Endothelial cell of umbilical vein (primary cell): Measurements from ENCODE around the gene HBM. TPM values are rescaled to one million over a fixed set of nuclear protein-coding genes. Genes with fewer than 3 reads are reported as not detected.

Source experiments
- BruUV-seq: library from RNA; stranded (reverse); fragments of 400-500 nt; replicated peaks from 2 replicates; lab custom pipeline; 2021; lab: Mats Ljungman, UMichigan
- CTCF ChIA-PET: fragments of 300-600, 350-600 bp; sonication (Branson Sonifier 250); formaldehyde crosslinking; loops from one replicate; lab custom pipeline; 2021; ENCODE audit warnings: antibody characterized with exemption, inconsistent platforms; lab: Charles Lee
- POLR2A ChIA-PET: fragments of 300-600, 350-600 bp; sonication (Branson Sonifier 250); formaldehyde crosslinking; loops from one replicate; lab custom pipeline; 2021; ENCODE audit warnings: antibody characterized with exemption, inconsistent platforms; lab: Charles Lee
- DNase-seq: peaks from one replicate; pipeline ENCODE4 v3.0.0-alpha.2; 2011; ENCODE audit warnings: low read depth, low spot score
- FAIRE-seq: peaks from 2 replicates; lab custom pipeline; 2011; peaks lifted over from hg19 to GRCh38; lab: Jason Lieb, UNC
- H2AFZ ChIP-seq: 2 replicates; pipeline ENCODE4 v1.6.0; 2012; ENCODE audit warnings: low read depth, low read length, control low read depth, inconsistent platforms
- H3K27ac ChIP-seq: 2 replicates; pipeline ENCODE4 v1.5.1; 2011; ENCODE audit warnings: low read depth, mild to moderate bottlenecking, control low read depth, low read length, moderate library complexity; ENCODE audit not compliant: insufficient read depth
- H3K27me3 ChIP-seq, 2 experiments: 2 replicates each; pipeline versions ENCODE4 v1.6.0 to v1.6.1; 2011; ENCODE audit warnings: low read length in 2 of 2, mixed read lengths in 1 of 2; ENCODE audit not compliant: control insufficient read depth in 2 of 2, insufficient read depth in 2 of 2
- H3K36me3 ChIP-seq, 2 experiments: 2 replicates in 1 of 2; 3 replicates in 1 of 2; pipeline ENCODE4 v1.5.1; 2011; ENCODE audit warnings: low read length in 2 of 2, mild to moderate bottlenecking in 1 of 2, moderate library complexity in 1 of 2; ENCODE audit not compliant: control insufficient read depth in 2 of 2, insufficient read depth in 2 of 2; ENCODE audit errors: extremely low read depth in 1 of 2
- H3K4me1 ChIP-seq: 3 replicates; pipeline ENCODE4 v1.5.1; 2011; ENCODE audit warnings: mild to moderate bottlenecking, low read length; ENCODE audit not compliant: control insufficient read depth, insufficient read depth; ENCODE audit errors: extremely low read depth
- H3K4me2 ChIP-seq: 2 replicates; pipeline ENCODE4 v1.6.1; 2011; ENCODE audit warnings: low read length, control low read depth, mixed read lengths; ENCODE audit not compliant: insufficient read depth
- H3K4me3 ChIP-seq, 3 experiments: fragments of 200-600 bp in 1 of 3; sonication (generic), shearing (Covaris generic) in 1 of 3; replicated peaks in 1 of 3; 2 replicates each; pipeline ENCODE4 v1.5.1; 2011 to 2016; ENCODE audit warnings: control low read depth in 3 of 3, low read length in 3 of 3, mild to moderate bottlenecking in 2 of 3, inconsistent platforms in 1 of 3, low read depth in 1 of 3, moderate library complexity in 1 of 3; ENCODE audit not compliant: insufficient read depth in 1 of 3
- H3K79me2 ChIP-seq: 2 replicates; pipeline ENCODE4 v1.6.0; 2012; ENCODE audit warnings: low read length, inconsistent platforms; ENCODE audit not compliant: control insufficient read depth, insufficient read depth
- H3K9ac ChIP-seq: replicated peaks from 2 replicates; pipeline ENCODE3; 2011; ENCODE audit warnings: low read length, control low read depth; ENCODE audit not compliant: insufficient read depth; ENCODE audit errors: extremely low read depth
- H3K9me1 ChIP-seq: replicated peaks from 3 replicates; pipeline ENCODE4 v1.6.0; 2011; ENCODE audit warnings: mild to moderate bottlenecking, low read length; ENCODE audit not compliant: control insufficient read depth, insufficient read depth; ENCODE audit errors: extremely low read depth
- H3K9me3 ChIP-seq: replicated peaks from 2 replicates; pipeline ENCODE4 v1.5.1; 2012; ENCODE audit warnings: low read length, inconsistent platforms; ENCODE audit not compliant: control insufficient read depth, insufficient read depth
- H4K20me1 ChIP-seq: replicated peaks from 2 replicates; pipeline ENCODE3; 2011; ENCODE audit warnings: mild to moderate bottlenecking, low read length; ENCODE audit not compliant: control insufficient read depth, insufficient read depth; ENCODE audit errors: extremely low read depth
- EZH2 ChIP-seq: IDR thresholded peaks from 2 replicates; pipeline ENCODE4 v1.6.1; 2012; ENCODE audit warnings: borderline replicate concordance, low read depth, mild to moderate bottlenecking, moderate library complexity, low read length, inconsistent platforms; ENCODE audit not compliant: severe bottlenecking
- FOS ChIP-seq: IDR thresholded peaks from 2 replicates; pipeline ENCODE4 v1.6.1; 2011; ENCODE audit warnings: mild to moderate bottlenecking, low read length, moderate library complexity, borderline replicate concordance; ENCODE audit not compliant: insufficient read depth
- GATA2 ChIP-seq: IDR thresholded peaks from 2 replicates; pipeline ENCODE4 v1.7.0; 2011; ENCODE audit warnings: low read depth, mild to moderate bottlenecking, moderate library complexity, mixed read lengths, low read length; ENCODE audit not compliant: insufficient read length, insufficient read depth
- JUN ChIP-seq: IDR thresholded peaks from 2 replicates; pipeline ENCODE4 v1.6.1; 2011; ENCODE audit warnings: borderline replicate concordance, low read depth; ENCODE audit not compliant: insufficient read length, insufficient read depth
- MAX ChIP-seq: IDR thresholded peaks from 2 replicates; pipeline ENCODE4 v1.6.1; 2011; ENCODE audit not compliant: insufficient read depth, insufficient read length
- MYC ChIP-seq: IDR thresholded peaks from one replicate; pipeline ENCODE4 v1.6.1; 2011; ENCODE audit warnings: mild to moderate bottlenecking, low read depth, low read length
- POLR2A ChIP-seq: IDR thresholded peaks from 2 replicates; pipeline ENCODE4 v1.6.1; 2012; ENCODE audit warnings: low read depth, mild to moderate bottlenecking, control low read depth, low read length
- POLR2AphosphoS5 ChIP-seq: IDR thresholded peaks from 2 replicates; pipeline ENCODE4 v1.6.1; 2012; ENCODE audit warnings: low read depth, mild to moderate bottlenecking, control low read depth, low read length, moderate library complexity; ENCODE audit not compliant: insufficient read depth
- dilution Hi-C: fragments of 300-500 bp; cut with MboI; formaldehyde crosslinking; loops from one replicate; pipeline ENCODE4 v1.15.0; 2019; ENCODE audit warnings: low sequenced_read_pairs; ENCODE audit not compliant: extremely low pct_ligation_motif_present
- intact Hi-C: fragments of 100-400 bp; cut with micrococcal nuclease; formaldehyde crosslinking; loops from one replicate; pipeline ENCODE4 v1.10.0; 2022
- polyA plus RNA-seq, 4 experiments: library from polyadenylated mRNA; depleted of rRNA in 3 of 4; stranded (reverse) in 3 of 4; unstranded in 1 of 4; fragments of >200 nt; gene quantifications; 2 replicates each; pipeline versions ENCODE4 v1.2.1 to v1.2.3, GENCODE V29; 2011 to 2012; ENCODE audit warnings: missing spikeins in 1 of 4
- total RNA-seq: library from RNA; stranded (reverse); gene quantifications from 2 replicates; pipeline ENCODE4 v1.2.3, GENCODE V29; 2021
- TF ChIP-seq, protein P1 (sequence below), 2 donors: IDR thresholded peaks; 1 replicate in 1 of 2; 2 replicates in 1 of 2; pipeline ENCODE4 v1.5.1; 2011; ENCODE audit warnings: low read length in 2 of 2, mild to moderate bottlenecking in 2 of 2, moderate library complexity in 2 of 2, control low read depth in 1 of 2, inconsistent platforms in 1 of 2, low read depth in 1 of 2; ENCODE audit not compliant: insufficient read depth in 1 of 2; ENCODE audit errors: extremely low read depth in 1 of 2

The HBM gene
- total and polyA plus RNA-seq, 2 donors (not counting 3 experiments of a cell fraction or from before 2014, with no cell fraction given) = not detected

DNA sequence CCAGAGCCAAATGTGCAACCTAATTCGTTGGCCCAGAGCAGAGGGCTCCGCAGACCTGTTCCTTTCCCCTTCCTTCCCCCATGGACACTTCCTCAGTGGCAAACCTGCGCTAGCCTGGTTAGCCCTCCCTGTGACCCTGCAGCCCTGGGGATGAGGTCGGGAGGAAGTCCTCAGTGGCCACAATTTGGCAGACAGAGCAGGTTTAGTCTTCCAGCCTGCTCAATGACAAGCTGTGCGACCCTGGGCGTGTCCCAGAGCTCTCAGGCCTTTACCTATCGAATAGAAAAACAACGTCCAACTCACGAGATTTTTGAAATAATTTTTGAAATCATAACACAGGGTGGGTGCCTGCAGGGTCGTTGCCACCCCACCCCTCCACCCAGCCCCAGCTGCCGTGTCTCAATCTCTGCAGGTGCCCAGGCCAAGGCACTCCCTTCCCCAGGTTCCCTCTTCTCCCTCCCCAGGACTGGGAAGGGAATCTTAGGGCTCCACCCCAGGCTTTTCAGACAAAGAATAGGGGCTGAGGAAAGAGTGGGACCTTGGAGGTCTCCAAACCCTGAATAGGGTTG, 1.4 kb downstream of the HBM start:
- Histone ChIP-seq H3K36me3 (no peaks in the 10 kb centered on the region), H3K27ac (no peak overlapping the region), H4K20me1 (no peaks in the 10 kb centered on the region), H3K9ac (no peak overlapping the region), H3K9me1 (no peaks in the 10 kb centered on the region), H2AFZ (no peak overlapping the region), H3K9me3 (no peaks in the 10 kb centered on the region), H3K27me3 (peaks cover 43% of the 10 kb centered on the region in 2 experiments), H3K4me1 (no peaks in the 10 kb centered on the region), H3K4me3 (no peak overlapping the region), H3K4me2 (no peak overlapping the region), H3K79me2 (no peaks in the 10 kb centered on the region)
- ChIA-PET POLR2A (no interaction called here), CTCF (interaction anchor here (0.9 to 1.9 kb wide), 4 partner anchors 13 to 70 kb away, joined by 4 to 7 read pairs (median 4); partner anchors contain the start of gene HBQ1)
- FAIRE-seq (no peak), DNase-seq (no peak)
- TF ChIP-seq POLR2AphosphoS5 = no peak
- TF ChIP-seq, protein P1, sequence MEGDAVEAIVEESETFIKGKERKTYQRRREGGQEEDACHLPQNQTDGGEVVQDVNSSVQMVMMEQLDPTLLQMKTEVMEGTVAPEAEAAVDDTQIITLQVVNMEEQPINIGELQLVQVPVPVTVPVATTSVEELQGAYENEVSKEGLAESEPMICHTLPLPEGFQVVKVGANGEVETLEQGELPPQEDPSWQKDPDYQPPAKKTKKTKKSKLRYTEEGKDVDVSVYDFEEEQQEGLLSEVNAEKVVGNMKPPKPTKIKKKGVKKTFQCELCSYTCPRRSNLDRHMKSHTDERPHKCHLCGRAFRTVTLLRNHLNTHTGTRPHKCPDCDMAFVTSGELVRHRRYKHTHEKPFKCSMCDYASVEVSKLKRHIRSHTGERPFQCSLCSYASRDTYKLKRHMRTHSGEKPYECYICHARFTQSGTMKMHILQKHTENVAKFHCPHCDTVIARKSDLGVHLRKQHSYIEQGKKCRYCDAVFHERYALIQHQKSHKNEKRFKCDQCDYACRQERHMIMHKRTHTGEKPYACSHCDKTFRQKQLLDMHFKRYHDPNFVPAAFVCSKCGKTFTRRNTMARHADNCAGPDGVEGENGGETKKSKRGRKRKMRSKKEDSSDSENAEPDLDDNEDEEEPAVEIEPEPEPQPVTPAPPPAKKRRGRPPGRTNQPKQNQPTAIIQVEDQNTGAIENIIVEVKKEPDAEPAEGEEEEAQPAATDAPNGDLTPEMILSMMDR (IDR thresholded peaks at IDR 0.05; ENCODE audit: extremely low read depth in 1 of 2, insufficient read depth in 1 of 2, low read depth in 1 of 2, low read length in 2 of 2) = no peak
- no peak for TF ChIP-seq JUN
- no peak for TF ChIP-seq MYC
- no peak for TF ChIP-seq FOS
- TF ChIP-seq EZH2 = no peak
- no peak for TF ChIP-seq MAX
- no peak for TF ChIP-seq GATA2
- TF ChIP-seq POLR2A = no peak
- intact Hi-C loops (no loop called here), dilution Hi-C loops (no loop called here)
- no TSS peak for BruUV-seq
